Tongue (tissue), 2 donors: Measurements from ENCODE around the gene FOXO1. TPM values are rescaled to one million over a fixed set of nuclear protein-coding genes. Genes with fewer than 3 reads are reported as not detected.
A peak's percentile ranks its signal among the peaks of the same experiment; 100 is the strongest.

Source experiments
- DNase-seq: peaks from one replicate; pipeline ENCODE4 v3.0.0-alpha.2; 2015
- total RNA-seq: library from RNA; depleted of rRNA; stranded (reverse); fragments of >200 nt; gene quantifications from one replicate; pipeline ENCODE4 v1.2.3, GENCODE V29; 2014

FOXO1 gene
- total RNA-seq, 1 donor from 2014 or later, result 24.1 TPM

DNA sequence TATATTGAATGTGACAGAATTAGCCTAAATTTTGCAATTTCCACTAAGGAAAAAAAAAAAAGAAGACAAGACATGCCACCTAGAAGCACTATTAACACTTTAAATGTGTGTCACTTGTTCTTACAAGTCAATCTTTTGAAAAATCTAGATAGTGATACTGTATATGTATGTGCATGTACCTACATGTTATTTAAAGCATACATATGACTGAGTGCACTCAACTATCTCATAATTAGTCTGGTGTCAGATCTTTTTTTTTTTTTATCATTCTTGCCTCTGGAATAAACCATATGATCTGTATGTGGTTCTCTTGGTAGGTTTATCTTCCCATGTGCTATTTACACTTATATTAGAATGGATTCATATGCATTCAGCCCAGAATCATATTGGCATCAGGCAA lies 62.3 kb downstream of the FOXO1 start:
- DNase-seq, result no peak

DNA sequence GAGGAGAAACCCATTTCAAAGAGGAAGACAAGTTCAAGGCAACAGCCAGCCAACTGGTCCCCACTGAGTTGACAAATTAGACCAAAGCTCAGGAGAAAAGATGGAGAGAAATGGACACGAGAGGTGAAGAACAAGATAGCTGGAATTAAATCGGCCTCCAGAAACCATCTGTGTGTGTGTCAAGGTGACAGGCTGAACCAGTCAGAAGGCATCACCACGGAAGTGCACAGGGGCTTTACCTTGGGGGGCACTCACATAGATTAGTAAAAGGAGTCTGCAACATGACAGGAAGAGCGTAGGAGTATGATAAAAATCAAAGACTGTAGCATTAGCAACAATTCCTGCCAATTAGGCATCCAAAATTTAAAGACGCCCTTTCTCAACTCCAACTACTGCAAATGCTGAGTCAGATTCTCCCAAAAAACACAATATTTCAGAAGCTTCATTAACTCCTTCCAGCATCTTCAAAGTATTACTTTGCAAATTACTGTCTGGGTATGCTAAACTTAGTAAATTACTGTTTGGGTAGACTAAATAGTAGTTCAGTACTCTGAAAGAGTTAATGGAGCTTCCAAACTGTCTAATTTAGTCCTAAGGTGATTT lies 66.2 kb downstream of the FOXO1 start:
- DNase-seq, result no peak

DNA sequence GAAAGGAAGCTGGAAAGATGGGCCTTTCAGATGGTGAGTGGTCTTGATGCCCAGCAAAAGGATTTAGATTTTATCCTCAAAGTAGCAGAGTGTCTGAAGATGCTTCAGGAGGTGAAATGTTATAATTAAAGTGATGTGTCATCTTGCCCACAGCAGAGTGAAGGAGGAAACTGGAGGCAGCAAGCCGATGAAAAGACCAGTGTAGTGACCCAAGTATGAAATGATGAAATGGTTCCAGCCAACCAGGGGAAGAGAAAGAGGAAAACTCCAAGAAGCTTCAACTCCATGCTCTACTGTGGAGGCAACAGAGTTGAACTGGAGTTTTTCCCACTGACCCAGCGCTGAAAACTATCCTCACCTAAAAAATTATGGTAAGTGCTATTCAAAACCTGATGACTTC lies 66.7 kb downstream of the FOXO1 start:
- DNase-seq, result no peak

DNA sequence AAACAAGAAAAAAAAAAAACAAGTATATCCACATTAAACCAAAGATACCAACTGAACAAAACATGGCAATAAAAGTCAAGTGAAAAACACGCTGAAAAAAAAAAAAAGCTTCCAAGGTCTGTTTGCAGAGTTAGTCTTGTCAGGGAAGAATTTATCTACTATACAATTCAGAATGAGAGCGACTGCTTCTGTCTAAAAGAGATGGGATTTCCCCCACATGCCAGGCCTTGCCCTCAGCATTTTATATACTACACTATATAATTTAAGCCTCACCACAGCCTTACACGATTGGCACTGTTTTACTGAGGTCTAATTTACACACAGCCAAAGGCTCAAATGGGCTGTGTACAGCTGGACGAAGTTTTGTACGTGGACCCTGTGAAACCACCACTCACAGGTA lies 67.3 kb downstream of the FOXO1 start:
- no peak for DNase-seq

DNA sequence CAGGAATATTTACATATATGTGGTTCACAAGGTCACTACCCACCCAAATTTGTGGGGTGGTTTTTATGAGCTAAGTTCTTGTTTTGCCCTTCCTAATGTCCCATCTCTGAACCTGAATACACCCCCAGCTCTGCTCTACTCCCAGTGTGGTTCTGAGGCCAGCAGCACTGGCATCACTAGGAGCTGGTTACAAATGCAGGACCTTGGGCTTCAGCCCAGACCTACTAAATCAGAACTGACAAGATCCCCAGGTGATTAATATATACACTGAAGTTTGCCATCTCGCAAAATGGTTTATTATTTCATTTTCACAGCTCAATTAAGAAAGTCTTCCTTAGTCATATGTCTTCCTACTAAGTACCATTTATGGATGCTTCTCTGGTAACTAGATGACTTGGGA lies 67.9 kb downstream of the FOXO1 start:
- DNase-seq, result no peak

DNA sequence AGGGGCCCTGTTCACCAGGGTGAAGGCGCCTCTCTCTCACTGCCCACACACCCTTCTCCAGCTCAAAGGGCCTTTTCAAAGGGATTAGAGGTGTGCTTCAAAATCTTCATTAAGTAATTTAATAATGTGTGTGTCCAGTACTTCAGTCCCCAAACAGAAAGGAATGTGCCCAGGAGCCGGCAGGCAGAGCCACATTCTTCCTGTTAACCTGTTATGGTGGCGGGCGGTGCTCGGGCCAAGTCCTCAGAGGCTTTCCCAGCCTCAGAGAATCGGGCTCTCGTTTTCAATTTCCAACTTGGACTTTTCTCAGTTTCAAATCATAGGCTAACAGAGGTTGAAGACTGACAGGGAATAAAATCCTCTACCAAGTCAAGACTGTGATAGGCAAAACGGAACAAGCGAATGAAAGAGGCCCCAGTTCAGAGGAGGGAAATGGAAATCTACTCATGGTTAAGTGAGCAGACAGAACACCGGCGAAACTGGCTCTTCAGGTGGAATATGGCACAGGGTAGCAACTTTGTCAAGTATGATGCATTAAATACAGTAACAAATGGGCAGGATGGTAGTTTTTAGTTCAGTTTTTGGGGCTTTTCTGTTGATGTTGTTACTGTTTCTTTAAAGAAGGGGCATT lies 68.6 kb downstream of the FOXO1 start:
- DNase-seq, result no peak

DNA sequence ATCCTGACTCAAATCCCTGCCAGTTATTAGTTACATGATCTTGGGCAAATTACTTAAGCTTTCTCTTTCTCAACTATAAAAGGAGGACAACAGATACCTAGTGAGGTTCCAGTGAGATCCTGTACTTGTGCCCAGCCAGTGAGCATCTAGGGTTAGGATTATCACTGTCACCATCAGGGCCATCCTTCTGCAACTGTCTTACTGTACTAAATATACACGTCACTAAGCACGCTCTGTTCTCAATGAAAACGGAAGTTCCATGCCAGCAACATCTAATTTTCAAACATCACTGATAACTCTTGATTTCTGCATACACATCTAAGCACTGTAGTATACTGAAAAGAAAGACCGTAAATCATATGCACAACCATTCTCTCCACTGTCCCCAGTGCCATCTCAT lies 70.0 kb downstream of the FOXO1 start:
- no peak for DNase-seq

DNA sequence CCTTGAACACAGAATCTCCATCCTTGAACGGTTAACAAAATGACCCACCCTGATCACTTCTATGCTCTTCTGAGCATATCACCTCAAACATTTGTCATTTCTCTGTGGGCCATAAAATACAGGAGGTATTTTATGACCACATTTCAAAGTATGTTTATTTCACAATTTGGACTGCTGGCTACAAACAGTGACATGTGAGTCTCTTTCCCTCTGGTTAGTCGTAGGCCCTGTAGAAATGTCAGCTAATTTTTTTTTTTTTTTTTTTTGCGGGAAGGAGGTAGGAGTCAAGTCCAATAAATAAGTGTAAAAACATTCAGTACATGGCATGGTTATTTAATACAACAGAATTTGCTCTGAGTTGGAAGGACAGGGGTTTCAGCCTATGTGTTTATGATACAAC lies 70.7 kb downstream of the FOXO1 start:
- DNase-seq, result no peak

DNA sequence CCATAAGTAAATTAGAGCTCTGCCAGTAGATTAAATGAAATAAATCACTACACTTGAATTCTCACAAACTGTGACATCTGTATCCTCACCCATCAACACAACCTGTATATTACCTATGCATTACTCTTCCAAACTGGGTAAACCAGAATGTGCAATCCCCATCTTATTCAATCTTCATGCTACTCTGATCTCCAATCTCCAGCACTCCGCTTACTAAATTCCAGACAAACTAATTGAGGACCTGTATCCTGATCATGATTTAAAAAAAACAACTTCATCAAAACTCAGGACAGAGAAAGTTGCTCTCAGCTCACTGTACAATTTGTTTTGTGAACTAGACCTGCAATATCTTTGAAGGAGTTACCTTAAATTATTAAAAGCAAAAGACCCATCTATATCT lies 74.4 kb downstream of the FOXO1 start:
- no peak for DNase-seq

DNA sequence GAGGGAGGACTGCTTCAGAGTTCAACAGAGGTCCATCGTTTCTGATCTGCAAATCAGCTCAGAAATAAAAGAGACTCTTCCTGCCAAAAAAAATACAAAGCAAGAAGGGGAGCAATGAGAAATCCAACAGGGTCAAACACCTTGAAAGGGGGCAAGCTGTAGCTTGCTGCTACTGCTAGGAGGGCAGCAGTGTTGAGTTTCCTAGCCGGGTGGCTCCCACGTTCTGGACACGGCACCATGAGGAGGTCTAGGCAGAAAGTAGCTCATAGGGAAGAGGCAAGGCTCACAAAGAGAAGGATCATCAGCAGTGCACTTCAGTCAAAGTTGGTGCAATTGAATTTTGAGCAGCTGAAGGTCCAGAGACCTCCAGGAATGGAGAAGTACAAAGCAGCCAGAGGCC lies 75.3 kb downstream of the FOXO1 start:
- no peak for DNase-seq

DNA sequence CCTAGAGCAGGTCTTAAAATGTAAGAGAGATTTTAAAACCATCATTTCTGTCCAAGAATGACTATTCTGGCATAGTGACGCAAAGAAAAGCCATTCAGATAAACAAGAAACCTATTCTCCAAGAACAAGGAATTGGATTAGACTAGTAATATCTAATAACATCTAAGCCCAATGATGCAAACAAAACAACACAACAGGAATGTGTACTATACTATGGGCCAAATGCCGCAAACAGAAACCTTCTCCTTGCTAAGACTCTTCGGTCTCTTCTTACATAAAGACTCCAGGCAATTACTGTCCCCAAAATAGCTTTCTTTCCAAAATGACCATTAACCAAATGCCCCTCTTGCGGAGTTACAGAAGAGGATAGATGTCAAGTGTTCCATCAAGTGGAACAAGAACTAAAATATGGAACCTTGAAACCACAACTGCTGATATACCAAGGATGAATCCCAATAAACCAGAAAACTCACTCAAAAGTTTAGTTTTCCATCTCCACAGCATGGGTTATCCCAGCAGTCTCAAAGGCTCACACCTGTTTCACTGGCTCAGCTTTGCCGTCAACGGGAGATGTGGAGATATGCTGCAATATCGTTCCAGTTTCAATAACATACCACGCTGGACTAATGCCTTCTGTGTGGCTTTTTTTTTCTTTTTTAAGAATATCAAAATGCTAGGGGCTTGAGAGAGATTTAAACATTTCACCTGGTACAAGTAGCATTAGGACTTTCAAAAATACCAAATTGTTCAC lies 76.2 kb downstream of the FOXO1 start:
- peak; percentile 68 for DNase-seq

DNA sequence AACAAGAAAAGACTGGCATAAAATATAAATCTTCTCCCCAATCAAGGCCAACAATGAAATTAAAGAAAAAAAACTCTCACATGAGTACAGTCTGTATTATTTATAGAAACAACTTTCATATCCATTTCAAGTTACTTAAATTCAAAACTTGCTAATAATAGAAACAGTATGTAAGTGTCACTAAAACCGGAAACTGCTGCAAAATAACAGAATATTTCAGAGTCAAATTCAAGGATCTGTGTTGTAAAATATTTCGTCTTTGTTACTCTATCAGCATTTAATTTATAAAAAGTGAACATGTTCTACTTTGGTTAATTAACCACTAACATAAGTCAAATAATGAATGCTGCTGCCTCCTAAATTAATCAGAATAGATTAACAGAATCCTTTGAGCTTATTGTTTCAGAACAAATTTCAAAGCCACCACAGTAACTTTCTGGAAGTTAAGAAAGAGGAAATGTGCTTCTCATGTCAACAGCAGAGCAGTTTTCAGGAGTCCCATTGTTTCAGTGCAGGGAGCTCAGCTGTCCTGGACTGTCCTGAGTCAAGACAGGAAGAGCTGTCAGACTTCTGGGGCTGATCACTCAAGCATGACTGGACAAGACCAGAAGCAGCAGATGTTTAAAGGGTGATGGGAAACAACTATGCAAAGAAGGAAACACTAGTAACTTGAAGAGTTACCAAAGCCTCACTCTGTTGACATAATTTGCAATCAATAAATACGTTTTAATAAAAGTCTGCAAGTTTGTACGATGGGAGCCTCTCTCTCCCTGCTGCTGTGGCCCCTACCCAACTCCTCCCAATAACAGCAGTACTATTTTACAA lies 76.9 kb downstream of the FOXO1 start:
- peak; percentile 86 for DNase-seq

DNA sequence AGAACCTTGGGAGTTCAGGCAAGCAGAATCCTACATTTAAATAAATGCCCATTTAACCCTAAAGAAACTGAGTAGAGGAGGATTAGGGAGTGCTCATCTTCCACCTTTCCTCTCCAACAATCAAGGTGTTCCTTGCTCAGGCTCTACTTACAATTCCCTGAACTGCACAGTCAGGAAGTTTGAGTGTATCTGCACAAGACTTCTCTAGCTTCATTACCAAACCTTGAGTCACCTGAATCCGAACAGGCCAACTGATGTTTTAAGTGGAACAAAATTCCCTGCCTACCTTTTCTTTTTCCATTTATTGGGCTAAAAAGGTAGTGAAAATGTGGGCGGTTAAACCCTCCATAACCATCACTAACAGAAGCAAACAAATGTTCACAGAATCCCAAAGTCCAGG lies 78.3 kb downstream of the FOXO1 start:
- DNase-seq, result no peak

DNA sequence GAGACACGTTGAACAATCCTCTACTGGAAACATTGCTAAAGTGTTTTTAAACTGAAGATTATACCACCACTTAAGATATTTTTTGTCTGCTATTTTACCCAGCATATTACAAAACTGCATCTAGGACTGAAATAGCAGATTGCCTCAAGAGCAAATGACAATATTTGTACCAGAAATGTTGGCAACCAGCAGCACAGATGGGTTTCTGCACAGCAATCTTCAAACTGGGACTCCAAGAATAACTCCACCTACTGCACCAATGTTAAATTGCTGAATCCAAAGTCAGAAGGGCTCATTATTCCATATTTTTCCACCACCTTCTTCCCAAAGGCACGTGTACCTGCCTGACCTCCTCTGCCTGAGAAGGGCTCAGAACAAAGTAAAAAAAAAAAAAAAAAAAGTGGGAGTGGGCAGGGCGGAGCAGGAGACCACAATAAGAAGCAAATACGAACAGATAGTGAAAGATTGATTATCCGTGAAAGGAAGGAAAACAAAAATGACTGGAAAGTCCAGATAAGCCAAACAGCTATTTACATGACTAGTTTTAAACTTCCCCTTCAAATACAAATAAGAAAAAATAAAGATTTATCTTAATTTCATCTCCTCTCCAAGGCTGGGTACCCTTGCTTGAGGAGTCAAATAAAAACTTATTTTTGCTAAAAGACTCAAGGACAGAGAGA lies 79.4 kb downstream of the FOXO1 start:
- DNase-seq, result no peak

DNA sequence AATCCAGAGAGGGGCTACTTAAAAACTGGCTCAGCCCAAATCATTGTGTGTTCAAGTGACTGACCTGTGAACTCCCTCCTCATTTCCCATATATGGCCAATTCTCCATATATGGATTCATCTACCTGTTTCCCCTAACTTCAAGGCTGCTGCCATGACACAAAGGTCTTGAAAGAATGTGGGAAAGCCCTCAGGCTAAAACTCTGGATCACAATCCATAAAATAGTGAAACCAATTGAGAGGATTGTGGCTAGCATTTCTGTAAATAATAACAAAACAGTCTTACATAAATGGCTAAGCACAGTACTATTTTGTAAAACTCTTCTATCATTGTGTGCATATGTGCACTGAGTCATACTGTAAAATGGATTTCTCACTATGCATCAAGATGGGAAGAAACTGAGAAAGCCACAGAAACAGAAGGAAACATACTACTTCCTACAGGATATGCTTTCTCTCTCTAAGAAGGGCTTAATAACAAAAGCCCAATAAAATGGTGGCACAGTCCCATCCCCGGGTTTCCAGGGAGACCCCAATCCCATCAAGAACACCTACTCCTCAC lies 80.5 kb downstream of the FOXO1 start:
- DNase-seq, result no peak

DNA sequence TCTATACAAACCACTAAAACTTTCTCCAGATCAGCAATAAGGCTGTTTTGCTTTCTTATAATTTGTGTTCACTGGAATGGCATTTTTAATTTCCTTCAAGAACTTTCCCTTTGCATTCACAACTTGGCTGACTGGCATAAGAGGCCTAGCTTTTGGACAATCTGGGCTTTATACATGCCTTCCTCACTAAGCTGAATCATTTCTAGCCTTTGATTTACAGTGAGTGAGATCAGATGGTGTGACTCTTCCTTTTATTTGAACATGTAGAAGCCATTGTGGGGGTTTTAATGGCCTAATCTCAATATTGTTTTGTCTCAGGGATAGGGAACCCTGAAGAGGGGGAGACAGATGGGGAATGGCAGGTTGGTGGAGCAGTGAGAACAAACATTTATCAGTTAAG lies 82.7 kb downstream of the FOXO1 start:
- no peak for DNase-seq

DNA sequence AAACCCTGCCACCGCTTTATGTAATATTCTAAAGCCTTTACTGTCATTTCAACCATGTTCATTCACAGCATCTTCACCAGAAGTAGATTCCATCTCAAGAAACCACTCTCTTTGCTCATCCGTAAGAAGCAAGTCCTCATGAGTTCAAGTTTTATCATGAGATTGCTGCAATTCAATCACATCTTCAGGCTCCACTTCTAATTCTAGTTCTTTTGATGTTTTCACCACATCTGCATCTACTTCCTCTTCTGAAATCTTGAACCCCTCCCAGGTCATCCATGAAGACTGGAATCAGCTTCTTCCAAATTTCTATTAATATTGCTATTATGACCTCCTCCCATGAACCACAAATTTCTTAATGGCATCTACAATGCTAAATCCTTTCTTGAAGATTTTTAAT lies 83.9 kb downstream of the FOXO1 start:
- no peak for DNase-seq

DNA sequence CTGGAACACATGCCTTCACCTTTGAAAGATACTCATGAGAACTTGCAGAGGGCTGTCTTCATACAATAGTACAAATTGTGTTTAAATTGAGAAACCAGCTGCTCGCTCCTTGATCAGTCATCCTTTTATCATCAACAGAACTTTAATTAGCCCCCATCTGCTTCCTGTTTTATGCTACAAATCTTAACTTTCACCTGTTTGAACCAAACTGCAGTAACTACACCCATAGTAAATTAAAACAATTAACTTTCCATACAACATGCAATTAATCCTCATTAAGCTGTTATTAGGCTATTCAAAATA lies 85.2 kb downstream of the FOXO1 start:
- DNase-seq, result peak; percentile 32

DNA sequence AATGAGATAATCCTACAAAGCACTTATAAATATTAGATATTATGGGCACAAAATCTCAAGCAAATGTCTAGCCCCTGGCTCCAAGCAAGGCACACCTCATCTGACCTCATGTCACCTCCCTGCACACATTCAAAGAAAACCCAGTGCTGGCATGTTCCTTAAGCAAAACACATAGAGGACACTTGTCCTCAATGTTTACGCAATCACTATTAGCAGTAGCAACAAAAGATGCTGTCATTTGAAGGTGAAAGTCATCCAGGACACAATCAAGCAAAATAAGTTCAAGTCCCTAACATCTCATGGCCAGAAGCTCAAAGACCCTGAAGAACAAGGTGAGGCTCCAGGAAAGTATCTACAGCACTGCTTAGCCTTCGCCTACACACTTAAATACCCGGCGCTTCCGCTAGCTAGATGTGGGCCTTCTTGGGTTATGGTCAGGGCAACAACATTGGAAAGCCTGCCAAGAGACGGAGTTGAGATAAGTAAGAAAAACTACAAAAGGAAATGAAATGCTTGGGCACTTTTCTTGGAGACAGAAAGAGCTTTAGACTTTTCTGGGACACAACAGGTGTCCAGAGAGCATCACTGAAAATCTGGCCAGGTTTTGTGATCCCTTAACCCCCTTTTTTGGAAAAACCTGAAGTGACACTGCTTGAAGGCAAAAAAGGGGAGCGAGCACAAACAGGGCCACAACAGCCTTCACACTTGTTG lies 85.7 kb downstream of the FOXO1 start:
- no peak for DNase-seq

DNA sequence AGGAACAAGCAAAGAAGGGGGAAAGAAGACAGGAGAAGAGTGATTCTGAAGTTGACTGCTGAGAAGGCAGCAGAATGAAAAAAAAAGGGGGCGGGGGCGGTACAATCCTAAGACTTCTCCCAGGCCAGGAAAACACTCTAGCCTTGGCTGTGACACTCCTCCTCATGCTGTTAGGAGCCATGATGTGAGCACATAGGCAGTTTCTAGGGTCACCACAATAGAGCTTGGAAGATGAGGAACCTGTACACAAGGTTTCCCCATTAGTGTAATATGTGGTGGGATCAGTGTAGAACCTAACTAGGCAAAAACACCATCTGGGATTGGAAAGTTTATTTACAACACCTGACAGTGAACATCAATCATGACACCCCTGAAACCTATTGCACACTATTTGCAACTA lies 86.9 kb downstream of the FOXO1 start:
- DNase-seq, result no peak

DNA sequence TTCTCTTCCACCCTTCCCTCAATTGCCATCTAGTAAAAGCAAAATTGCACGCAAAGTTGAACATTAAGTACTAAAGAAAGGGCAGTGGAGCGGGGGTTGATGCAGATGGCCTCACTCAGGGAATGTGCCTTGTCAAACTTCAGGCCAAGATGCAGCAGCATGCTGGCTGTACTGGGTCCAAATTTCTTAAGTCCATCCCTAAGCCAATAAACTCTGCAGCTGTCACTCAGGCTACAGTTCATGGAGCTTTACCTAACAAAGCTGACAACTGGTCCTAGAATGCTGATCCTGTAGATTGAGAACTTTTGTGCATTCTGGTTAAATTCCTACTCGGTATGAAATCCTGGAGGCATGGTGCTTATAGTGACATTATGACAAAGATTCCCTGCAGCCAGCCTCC lies 88.4 kb downstream of the FOXO1 start:
- DNase-seq, result peak; percentile 89

DNA sequence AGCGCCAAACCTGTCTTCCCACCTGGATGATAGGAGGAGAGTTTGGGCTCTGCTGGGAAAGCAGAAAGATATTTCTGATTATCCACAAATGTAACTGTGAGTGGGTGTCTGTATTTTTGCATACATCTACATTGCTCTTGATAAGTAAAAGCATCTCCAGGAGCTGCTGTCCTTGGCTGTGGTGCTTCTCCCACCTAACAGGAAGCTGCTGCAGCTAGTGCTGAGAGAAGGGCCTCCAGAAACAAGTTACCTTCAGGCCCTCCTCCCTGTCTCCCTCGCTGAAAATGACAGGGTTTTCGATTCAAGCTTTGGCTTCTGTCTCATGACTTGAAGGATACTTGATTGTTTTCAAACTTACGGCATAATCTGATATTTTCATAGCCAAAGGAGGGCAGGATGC lies 90.1 kb downstream of the FOXO1 start:
- DNase-seq, result no peak
